Left lobe of liver (tissue), 2 donors: ENCODE results near the gene LONRF3. TPM values are rescaled to one million over a fixed set of nuclear protein-coding genes. Genes with fewer than 3 reads are reported as not detected.

ENCODE experiments used
- ATAC-seq: fragments of 200-7000 bp; cut with Tn5 transposase; one replicate; pipeline ENCODE4 v1.9.1; 2020; ENCODE audit warnings: mild to moderate bottlenecking, moderate library complexity
- DNase-seq: peaks from one replicate; pipeline ENCODE4 v3.0.0-alpha.2; 2020; ENCODE audit warnings: low spot score
- total RNA-seq: library from RNA; stranded (reverse); gene quantifications from one replicate; pipeline ENCODE4 v1.2.1, GENCODE V29; 2021
- donor health status: DM: no; HTN: no; CAD: no; lungs with moderate emphysema.
- donor health status: DM: no; HTN: yes; CAD: no.

The LONRF3 gene
- 9.5 TPM for total RNA-seq

- peak; percentile 60 for ATAC-seq
- peak; percentile 86 for DNase-seq
Observed at GRCh38 chrX:118974088-118974907, at the start of gene LONRF3. TSS of gene LONRF3 (plus strand) at chrX:118974618. CDS start at chrX:118974781, 163 bp downstream.

- ATAC-seq, result peak; percentile 28
- no peak for DNase-seq
Observed at GRCh38 chrX:118928151-118928550, 46.3 kb upstream of the LONRF3 start.

GRCh38 chrX:118935352-118935751 is 39.1 kb upstream of the LONRF3 start:
- DNase-seq, result no peak
- no peak for ATAC-seq

GRCh38 chrX:118941147-118941546 is 33.3 kb upstream of the LONRF3 start:
- no peak for ATAC-seq
- DNase-seq, result no peak

GRCh38 chrX:118943102-118943501 is 31.3 kb upstream of the LONRF3 start:
- no peak for DNase-seq
- ATAC-seq, result no peak

GRCh38 chrX:118945921-118946320 is 28.5 kb upstream of the LONRF3 start:
- no peak for ATAC-seq
- no peak for DNase-seq

GRCh38 chrX:118948270-118948669 is 26.1 kb upstream of the LONRF3 start:
- DNase-seq (no peak), ATAC-seq (no peak)

- no peak for ATAC-seq
- DNase-seq, result no peak
Observed at GRCh38 chrX:118961866-118962560, 12.4 kb upstream of the LONRF3 start.

- no peak for ATAC-seq
Observed at GRCh38 chrX:118963159-118963558, 11.3 kb upstream of the LONRF3 start.

GRCh38 chrX:118964252-118964651 is 10.2 kb upstream of the LONRF3 start:
- ATAC-seq (no peak), DNase-seq (no peak)

More at GRCh38 chrX:118963159-118963558, 11.3 kb upstream of the LONRF3 start:
- DNase-seq, result no peak

- ATAC-seq, result no peak
- no peak for DNase-seq
Observed at GRCh38 chrX:118965395-118965794, 9.0 kb upstream of the LONRF3 start.

GRCh38 chrX:118968031-118968430 is 6.4 kb upstream of the LONRF3 start:
- DNase-seq, result no peak
- ATAC-seq, result no peak

GRCh38 chrX:118971552-118971951 is 2.9 kb upstream of the LONRF3 start:
- ATAC-seq, result no peak

GRCh38 chrX:118973389-118974087 is 880 bp upstream of the LONRF3 start:
- ATAC-seq (no peak), DNase-seq (peak; percentile 45)

More at GRCh38 chrX:118971552-118971951, 2.9 kb upstream of the LONRF3 start:
- no peak for DNase-seq

- ATAC-seq (peak; percentile 64), DNase-seq (peak; percentile 77)
Observed at GRCh38 chrX:118974908-118975671, 672 bp downstream of the LONRF3 start.

- ATAC-seq (peak; percentile 71), DNase-seq (peak; percentile 89)
Observed at GRCh38 chrX:118975831-118976598, 1.6 kb downstream of the LONRF3 start.

GRCh38 chrX:118976599-118977340 is 2.4 kb downstream of the LONRF3 start:
- ATAC-seq, result peak; percentile 50
- DNase-seq, result peak; percentile 69

GRCh38 chrX:118977424-118977823 is 3.0 kb downstream of the LONRF3 start:
- ATAC-seq, result no peak
- no peak for DNase-seq

GRCh38 chrX:118978451-118978850 is 4.0 kb downstream of the LONRF3 start:
- DNase-seq (no peak), ATAC-seq (no peak)
